NCI-H146 (cell line): ENCODE results near the gene GM2A.
A peak's percentile ranks its signal among the peaks of the same experiment; 100 is the strongest.
"Not testable (repeated sequence)": the region's sequence is repeated elsewhere in the genome, so short reads cannot be mapped to it uniquely, and the experiment has no call there.

ENCODE experiments used
- DNase-seq: peaks from one replicate; lab custom pipeline; 2025; lab: John Stamatoyannopoulos, UW

GM2A gene

GRCh38 chr5:151228986-151229385 lies 24.0 kb upstream of the GM2A start:
- DNase-seq = no peak

- DNase-seq = no peak
Measured at GRCh38 chr5:151230048-151230680, 22.8 kb upstream of the GM2A start.

GRCh38 chr5:151231359-151231758 lies 21.6 kb upstream of the GM2A start:
- DNase-seq = no peak

GRCh38 chr5:151233616-151234085 lies 19.3 kb upstream of the GM2A start:
- DNase-seq = no peak

GRCh38 chr5:151234476-151235238 lies 18.3 kb upstream of the GM2A start:
- no peak for DNase-seq

- DNase-seq = not testable (repeated sequence)
Measured at GRCh38 chr5:151235239-151235571, 17.8 kb upstream of the GM2A start.

- DNase-seq = no peak
Measured at GRCh38 chr5:151236888-151237287, 16.1 kb upstream of the GM2A start.

GRCh38 chr5:151237685-151238084 lies 15.3 kb upstream of the GM2A start:
- no peak for DNase-seq

- DNase-seq = no peak
Measured at GRCh38 chr5:151238303-151238741, 14.7 kb upstream of the GM2A start.

GRCh38 chr5:151239237-151239861 lies 13.6 kb upstream of the GM2A start:
- peak; percentile 1 for DNase-seq

- DNase-seq = not testable (repeated sequence)
Measured at GRCh38 chr5:151240268-151240835, 12.6 kb upstream of the GM2A start.

- DNase-seq = no peak
Measured at GRCh38 chr5:151240924-151241635, 11.9 kb upstream of the GM2A start.

- no peak for DNase-seq
Measured at GRCh38 chr5:151243127-151243526, 9.9 kb upstream of the GM2A start.

GRCh38 chr5:151243564-151243963 lies 9.4 kb upstream of the GM2A start:
- DNase-seq = no peak

GRCh38 chr5:151244206-151244605 lies 8.8 kb upstream of the GM2A start:
- DNase-seq = no peak

- no peak for DNase-seq
Measured at GRCh38 chr5:151245680-151246219, 7.2 kb upstream of the GM2A start.

GRCh38 chr5:151248651-151249050 lies 4.3 kb upstream of the GM2A start:
- no peak for DNase-seq

GRCh38 chr5:151249281-151249680 lies 3.7 kb upstream of the GM2A start:
- no peak for DNase-seq

- DNase-seq = no peak
Measured at GRCh38 chr5:151250346-151251000, 2.5 kb upstream of the GM2A start.

GRCh38 chr5:151251001-151251551 lies 1.9 kb upstream of the GM2A start:
- DNase-seq = no peak

- DNase-seq = no peak
Measured at GRCh38 chr5:151251621-151252020, 1.4 kb upstream of the GM2A start.
